ENCODE measurements around the gene BHLHA9.

BHLHA9 gene

GRCh38 chr17:1272701-1273100 lies 2.5 kb downstream of the BHLHA9 start:
- H3K27me3 Mint-ChIP-seq, result peaks cover 8% of the 10 kb centered on the region
- no peak overlapping the region for H3K27ac Mint-ChIP-seq
- peaks cover 12% of the 10 kb centered on the region for H3K4me1 Mint-ChIP-seq (ENCODE audit: low read depth)
- H3K36me3 Mint-ChIP-seq, result peaks cover 2% of the 10 kb centered on the region
- no peak overlapping the region for H3K4me3 Mint-ChIP-seq
- H3K9me3 Mint-ChIP-seq (ENCODE audit: low read depth), result no peaks in the 10 kb centered on the region

GRCh38 chr17:1273492-1274244 lies 3.4 kb downstream of the BHLHA9 start:
- peaks cover 10% of the 10 kb centered on the region for H3K4me1 Mint-ChIP-seq (ENCODE audit: low read depth)
- H3K9me3 Mint-ChIP-seq (ENCODE audit: low read depth), result no peaks in the 10 kb centered on the region
- H3K27me3 Mint-ChIP-seq, result peaks cover 8% of the 10 kb centered on the region
- no peak overlapping the region for H3K4me3 Mint-ChIP-seq
- peaks cover 2% of the 10 kb centered on the region for H3K36me3 Mint-ChIP-seq
- H3K27ac Mint-ChIP-seq, result no peak overlapping the region

- no peak overlapping the region for H3K4me3 Mint-ChIP-seq
- peaks cover 2% of the 10 kb centered on the region for H3K36me3 Mint-ChIP-seq
- H3K27me3 Mint-ChIP-seq, result peaks cover 6% of the 10 kb centered on the region
- H3K4me1 Mint-ChIP-seq (ENCODE audit: low read depth), result peaks cover 7% of the 10 kb centered on the region
- H3K27ac Mint-ChIP-seq, result no peak overlapping the region
- H3K9me3 Mint-ChIP-seq (ENCODE audit: low read depth), result no peaks in the 10 kb centered on the region
These were observed 4.0 kb downstream of the BHLHA9 start for GRCh38 chr17:1274245-1274608.

- H3K36me3 Mint-ChIP-seq, result peaks cover 2% of the 10 kb centered on the region
- H3K27ac Mint-ChIP-seq, result peak overlapping the region; percentile 28
- H3K27me3 Mint-ChIP-seq, result peaks cover 6% of the 10 kb centered on the region
- H3K4me1 Mint-ChIP-seq (ENCODE audit: low read depth), result peaks cover 5% of the 10 kb centered on the region
- H3K9me3 Mint-ChIP-seq (ENCODE audit: low read depth), result no peaks in the 10 kb centered on the region
- no peak overlapping the region for H3K4me3 Mint-ChIP-seq
These were observed 5.1 kb downstream of the BHLHA9 start for GRCh38 chr17:1275205-1275961.

- H3K27ac Mint-ChIP-seq, result no peak overlapping the region
- peaks cover 6% of the 10 kb centered on the region for H3K27me3 Mint-ChIP-seq
- no peaks in the 10 kb centered on the region for H3K9me3 Mint-ChIP-seq (ENCODE audit: low read depth)
- H3K36me3 Mint-ChIP-seq, result peaks cover 2% of the 10 kb centered on the region
- peaks cover 5% of the 10 kb centered on the region for H3K4me1 Mint-ChIP-seq (ENCODE audit: low read depth)
- no peak overlapping the region for H3K4me3 Mint-ChIP-seq
These were observed 5.9 kb downstream of the BHLHA9 start for GRCh38 chr17:1275962-1276736.

GRCh38 chr17:1280652-1281051 lies 10.4 kb downstream of the BHLHA9 start:
- no peaks in the 10 kb centered on the region for H3K27me3 Mint-ChIP-seq
- no peak overlapping the region for H3K4me3 Mint-ChIP-seq
- peaks cover 3% of the 10 kb centered on the region for H3K4me1 Mint-ChIP-seq (ENCODE audit: low read depth)
- H3K36me3 Mint-ChIP-seq, result no peaks in the 10 kb centered on the region
- no peak overlapping the region for H3K27ac Mint-ChIP-seq
- no peaks in the 10 kb centered on the region for H3K9me3 Mint-ChIP-seq (ENCODE audit: low read depth)

- H3K4me1 Mint-ChIP-seq (ENCODE audit: low read depth), result peaks cover 8% of the 10 kb centered on the region
- no peak overlapping the region for H3K4me3 Mint-ChIP-seq
- no peaks in the 10 kb centered on the region for H3K36me3 Mint-ChIP-seq
- no peaks in the 10 kb centered on the region for H3K9me3 Mint-ChIP-seq (ENCODE audit: low read depth)
- peak overlapping the region; percentile 61 for H3K27ac Mint-ChIP-seq
- peaks cover 2% of the 10 kb centered on the region for H3K27me3 Mint-ChIP-seq
These were observed 16.3 kb downstream of the BHLHA9 start for GRCh38 chr17:1286379-1287106.

GRCh38 chr17:1289695-1290094 lies 19.5 kb downstream of the BHLHA9 start:
- H3K9me3 Mint-ChIP-seq (ENCODE audit: low read depth), result peaks cover 4% of the 10 kb centered on the region
- H3K27me3 Mint-ChIP-seq, result peaks cover 4% of the 10 kb centered on the region
- H3K4me1 Mint-ChIP-seq (ENCODE audit: low read depth), result peaks cover 27% of the 10 kb centered on the region
- H3K27ac Mint-ChIP-seq, result peak overlapping the region; percentile 38
- H3K36me3 Mint-ChIP-seq, result peaks cover 3% of the 10 kb centered on the region
- H3K4me3 Mint-ChIP-seq, result no peak overlapping the region

GRCh38 chr17:1290676-1291075 lies 20.4 kb downstream of the BHLHA9 start:
- Mint-ChIP-seq H3K4me3 (no peak overlapping the region), H3K4me1 (ENCODE audit: low read depth) (peaks cover 37% of the 10 kb centered on the region), H3K27me3 (peaks cover 4% of the 10 kb centered on the region), H3K9me3 (ENCODE audit: low read depth) (peaks cover 4% of the 10 kb centered on the region), H3K36me3 (peaks cover 3% of the 10 kb centered on the region), H3K27ac (no peak overlapping the region)

GRCh38 chr17:1294157-1294717 lies 24.0 kb downstream of the BHLHA9 start:
- Mint-ChIP-seq H3K27me3 (peaks cover 6% of the 10 kb centered on the region), H3K4me3 (peak overlapping the region; percentile 65), H3K9me3 (ENCODE audit: low read depth) (peaks cover 4% of the 10 kb centered on the region), H3K27ac (no peak overlapping the region), H3K36me3 (peaks cover 3% of the 10 kb centered on the region), H3K4me1 (ENCODE audit: low read depth) (peaks cover 61% of the 10 kb centered on the region)

GRCh38 chr17:1298606-1299005 lies 28.4 kb downstream of the BHLHA9 start:
- Mint-ChIP-seq H3K36me3 (no peaks in the 10 kb centered on the region), H3K4me1 (ENCODE audit: low read depth) (peaks cover 46% of the 10 kb centered on the region), H3K27ac (no peak overlapping the region), H3K27me3 (peaks cover 2% of the 10 kb centered on the region), H3K9me3 (ENCODE audit: low read depth) (peaks cover under 1% of the 10 kb centered on the region), H3K4me3 (peak overlapping the region; percentile 44)

GRCh38 chr17:1299552-1300370 lies 29.5 kb downstream of the BHLHA9 start:
- Mint-ChIP-seq H3K4me3 (no peak overlapping the region), H3K27ac (peak overlapping the region; percentile 28), H3K27me3 (peaks cover 2% of the 10 kb centered on the region), H3K9me3 (ENCODE audit: low read depth) (no peaks in the 10 kb centered on the region), H3K36me3 (no peaks in the 10 kb centered on the region), H3K4me1 (ENCODE audit: low read depth) (peaks cover 35% of the 10 kb centered on the region)

- Mint-ChIP-seq H3K9me3 (ENCODE audit: low read depth) (no peaks in the 10 kb centered on the region), H3K36me3 (no peaks in the 10 kb centered on the region), H3K4me1 (ENCODE audit: low read depth) (peaks cover 28% of the 10 kb centered on the region), H3K4me3 (no peak overlapping the region), H3K27ac (no peak overlapping the region), H3K27me3 (peaks cover 2% of the 10 kb centered on the region)
These were observed 30.2 kb downstream of the BHLHA9 start for GRCh38 chr17:1300371-1300905.

All from activated naive CD8-positive, alpha-beta T cell (primary cell).